SKM-1 (cell line): ENCODE measurements around the gene STOX2.

Experiments used
- DNase-seq: peaks from one replicate; lab custom pipeline; 2025; ENCODE audit not compliant: unreplicated experiment; lab: John Stamatoyannopoulos, UW

STOX2 gene

DNA sequence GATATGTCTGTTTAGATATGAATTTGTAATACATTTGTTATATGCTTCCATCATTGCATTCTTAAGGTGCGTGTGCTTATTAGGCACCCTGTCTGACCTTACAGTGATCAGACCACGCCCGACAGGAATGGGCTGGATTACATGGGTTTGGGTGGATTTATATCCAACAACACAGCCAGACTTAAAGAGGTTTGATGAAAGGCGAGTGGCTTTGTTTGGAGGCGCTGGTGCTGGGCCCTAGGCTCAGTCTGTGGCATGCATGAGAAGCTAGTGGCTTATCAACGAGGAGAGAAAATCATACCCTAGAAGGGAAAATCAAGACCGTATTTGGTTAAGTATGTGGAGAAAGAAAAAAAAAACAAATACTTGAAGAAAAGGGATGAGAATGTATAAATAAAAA is 80.7 kb downstream of the STOX2 start:
- DNase-seq, result no peak

DNA sequence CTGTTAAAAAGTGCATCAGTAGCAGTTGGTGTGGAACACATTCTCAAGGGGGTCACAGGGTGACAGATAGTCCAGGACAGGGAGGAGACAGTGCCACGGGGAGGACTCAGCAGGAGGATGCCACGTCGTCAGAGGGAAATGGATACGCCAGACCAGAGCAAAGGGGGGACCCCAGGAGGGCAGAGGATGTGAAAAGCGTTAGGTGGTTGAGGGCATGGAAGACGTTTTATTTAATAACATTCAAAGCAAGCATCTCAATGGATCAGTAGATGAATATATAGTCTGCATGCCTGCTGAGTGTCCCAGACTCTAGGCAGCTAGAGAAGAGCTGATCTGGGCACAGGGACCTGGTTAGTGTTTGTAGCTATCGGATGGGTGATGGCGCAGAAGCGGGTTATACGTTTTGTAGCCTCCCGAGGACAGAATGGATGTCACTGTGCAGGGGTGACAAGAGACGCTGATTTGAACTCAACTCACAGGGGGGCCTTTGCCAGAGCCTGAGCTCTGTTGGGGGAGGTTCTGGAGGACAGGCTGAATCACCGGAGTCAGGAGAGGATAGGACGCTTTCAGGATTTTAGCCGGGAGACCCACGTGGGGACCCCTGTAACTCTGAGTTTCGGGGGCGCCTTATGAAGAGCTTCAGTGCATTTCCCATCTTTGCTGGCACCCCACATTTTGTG is 81.3 kb downstream of the STOX2 start:
- DNase-seq, result no peak

- no peak for DNase-seq
These were observed 82.2 kb downstream of the STOX2 start for GRCh38 chr4:183986971-183987946.

DNA sequence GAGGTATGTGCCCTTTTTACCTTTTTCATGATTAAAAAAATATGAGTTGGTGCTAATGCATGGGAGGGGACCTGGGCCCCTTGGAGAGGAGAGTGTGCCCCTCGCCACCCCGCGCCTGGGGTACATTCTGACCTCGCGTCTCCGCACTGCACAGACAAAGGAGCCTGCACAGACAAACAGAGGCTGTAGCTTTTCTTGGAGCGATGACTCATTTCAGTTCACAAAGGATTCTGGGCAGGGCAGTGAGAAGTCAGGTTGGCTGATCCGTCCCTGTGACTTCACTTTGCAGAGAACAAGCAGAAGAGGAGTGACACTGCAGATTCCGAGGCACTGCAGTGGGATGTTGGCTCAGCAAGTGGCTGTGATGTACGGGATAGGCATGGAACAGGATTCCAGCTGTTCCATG is 82.9 kb downstream of the STOX2 start:
- peak; percentile 71 for DNase-seq

GRCh38 chr4:183988874-183989273 is 83.8 kb downstream of the STOX2 start:
- no peak for DNase-seq

GRCh38 chr4:183989461-183989860 is 84.4 kb downstream of the STOX2 start:
- DNase-seq, result peak; percentile 61

GRCh38 chr4:183989931-183990330 is 84.8 kb downstream of the STOX2 start:
- DNase-seq, result no peak

GRCh38 chr4:183993676-183994075 is 88.6 kb downstream of the STOX2 start:
- DNase-seq, result no peak

DNA sequence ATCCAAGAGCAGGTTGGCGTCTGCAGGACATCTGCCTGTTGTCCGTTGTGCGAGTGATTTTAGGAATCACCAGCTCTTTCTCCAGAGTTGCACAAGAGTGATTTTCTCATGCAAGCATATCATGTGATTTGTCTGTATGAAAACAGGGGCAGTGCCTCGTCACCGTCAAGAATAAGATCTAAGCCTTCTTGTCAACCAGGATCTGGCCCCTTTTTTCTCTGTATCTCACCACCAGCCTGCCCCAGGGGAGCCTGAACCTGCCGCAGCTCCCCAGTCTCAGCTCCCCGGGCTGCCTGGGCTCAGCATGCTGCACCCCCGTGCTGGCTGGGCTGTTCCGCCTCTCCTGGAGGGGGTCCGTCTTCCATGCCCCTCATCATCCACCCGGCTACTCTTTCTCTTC is 90.5 kb downstream of the STOX2 start:
- no peak for DNase-seq

- DNase-seq, result no peak
These were observed 91.8 kb downstream of the STOX2 start for GRCh38 chr4:183996868-183997267.

- DNase-seq, result no peak
These were observed 94.3 kb downstream of the STOX2 start for GRCh38 chr4:183999435-183999834.

DNA sequence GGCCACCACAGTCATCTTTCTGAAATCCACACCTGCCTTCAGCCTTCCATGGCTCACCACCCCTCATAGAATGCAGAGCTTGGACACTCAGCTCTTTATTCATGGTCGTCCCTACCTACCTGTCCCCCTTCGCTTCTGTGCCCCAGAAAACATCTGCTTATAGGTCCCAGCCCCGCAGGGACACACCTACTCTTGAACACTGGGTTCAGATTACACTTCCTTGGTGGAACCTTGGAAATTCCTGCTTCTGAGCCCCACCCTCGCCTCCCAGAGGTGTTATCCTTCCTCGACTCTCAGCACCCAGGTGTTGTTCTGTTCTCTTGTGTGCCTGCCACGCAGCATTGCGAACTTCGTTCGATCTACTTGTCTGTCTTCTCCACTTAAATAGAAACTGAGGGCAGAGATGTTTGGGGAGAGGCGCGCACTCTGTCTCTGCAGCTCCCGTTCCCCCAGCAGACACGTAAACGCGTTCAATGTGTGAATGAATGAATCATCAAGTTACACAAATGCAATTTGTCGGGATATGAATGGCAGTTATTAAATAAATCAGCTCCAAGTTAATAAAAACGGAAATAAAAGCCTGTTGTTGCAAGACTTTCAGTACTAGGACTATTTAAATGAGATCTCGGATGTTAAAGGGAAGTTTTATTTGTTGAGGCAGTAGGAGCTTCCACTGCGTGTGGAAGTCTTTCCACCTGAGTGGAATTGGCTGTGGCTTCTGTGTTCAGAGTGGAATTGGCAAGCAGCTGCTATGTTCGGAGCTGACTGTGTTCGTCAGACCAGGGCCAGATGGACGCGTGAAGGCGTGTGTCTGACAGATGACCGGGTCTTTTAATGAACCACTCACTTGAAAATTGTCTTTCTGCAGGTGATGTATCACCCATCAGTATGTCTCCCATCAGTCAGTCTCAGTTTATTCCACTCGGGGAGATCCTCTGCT is 95.6 kb downstream of the STOX2 start:
- DNase-seq, result no peak

GRCh38 chr4:184003433-184003832 is 98.3 kb downstream of the STOX2 start:
- no peak for DNase-seq

GRCh38 chr4:184007891-184008290 is 102.8 kb downstream of the STOX2 start:
- DNase-seq, result no peak

DNA sequence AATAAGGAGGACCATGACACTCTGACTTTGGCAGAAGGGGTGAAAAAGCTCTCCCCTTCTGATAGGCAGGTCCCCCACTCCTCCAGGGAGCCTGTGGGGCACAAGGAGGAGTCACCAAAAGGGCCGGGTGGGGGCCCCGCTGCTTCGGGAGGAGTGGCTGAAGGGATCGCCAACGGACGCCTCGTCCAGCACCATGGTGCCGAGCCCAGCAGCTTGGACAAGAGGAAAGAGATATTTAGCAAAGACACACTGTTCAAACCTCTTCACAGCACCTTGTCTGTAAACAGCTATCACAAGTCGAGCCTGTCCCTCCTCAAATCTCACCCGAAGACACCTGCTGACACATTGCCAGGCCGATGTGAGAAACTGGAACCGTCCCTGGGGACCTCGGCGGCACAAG is 105.6 kb downstream of the STOX2 start:
- no peak for DNase-seq

GRCh38 chr4:184011826-184012380 is 106.8 kb downstream of the STOX2 start:
- DNase-seq, result peak; percentile 64

DNA sequence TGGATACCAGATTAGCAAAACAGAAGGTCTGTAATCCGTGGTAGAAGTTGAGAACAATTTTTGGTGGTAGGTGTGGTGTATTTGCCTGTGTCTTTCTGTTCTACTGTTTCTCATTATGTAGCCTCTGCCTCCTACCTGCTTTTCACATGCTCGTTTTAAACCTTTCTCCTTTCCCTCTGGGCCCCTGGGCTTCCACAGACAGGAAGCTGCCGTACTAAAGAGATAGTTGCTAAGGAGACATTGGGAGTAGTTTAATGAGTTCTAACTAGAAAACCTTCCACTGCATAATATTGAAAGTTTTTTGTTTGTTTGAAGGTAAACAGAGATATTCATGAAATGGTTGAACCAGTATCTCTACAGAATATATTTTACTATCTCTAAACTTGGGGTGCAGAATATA is 107.8 kb downstream of the STOX2 start:
- no peak for DNase-seq

DNA sequence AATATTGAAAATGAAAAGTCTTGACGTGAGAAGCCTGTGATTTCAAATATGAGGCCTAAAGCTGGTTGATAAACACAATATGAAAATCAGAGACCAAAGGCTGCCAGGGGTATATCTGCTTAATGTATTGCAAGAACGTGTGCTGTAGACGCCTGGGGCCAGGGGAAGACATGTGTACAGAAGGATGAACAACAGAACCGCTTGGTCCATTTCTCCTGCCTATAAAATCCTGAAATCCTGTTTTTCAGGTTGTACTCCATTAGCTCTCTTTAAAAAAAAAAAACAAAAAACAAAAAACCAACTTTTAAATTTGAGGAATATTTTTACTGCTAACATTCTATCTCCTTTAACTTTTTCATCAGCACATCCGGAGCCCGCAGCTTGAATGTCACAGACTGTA is 109.2 kb downstream of the STOX2 start:
- DNase-seq, result no peak

DNA sequence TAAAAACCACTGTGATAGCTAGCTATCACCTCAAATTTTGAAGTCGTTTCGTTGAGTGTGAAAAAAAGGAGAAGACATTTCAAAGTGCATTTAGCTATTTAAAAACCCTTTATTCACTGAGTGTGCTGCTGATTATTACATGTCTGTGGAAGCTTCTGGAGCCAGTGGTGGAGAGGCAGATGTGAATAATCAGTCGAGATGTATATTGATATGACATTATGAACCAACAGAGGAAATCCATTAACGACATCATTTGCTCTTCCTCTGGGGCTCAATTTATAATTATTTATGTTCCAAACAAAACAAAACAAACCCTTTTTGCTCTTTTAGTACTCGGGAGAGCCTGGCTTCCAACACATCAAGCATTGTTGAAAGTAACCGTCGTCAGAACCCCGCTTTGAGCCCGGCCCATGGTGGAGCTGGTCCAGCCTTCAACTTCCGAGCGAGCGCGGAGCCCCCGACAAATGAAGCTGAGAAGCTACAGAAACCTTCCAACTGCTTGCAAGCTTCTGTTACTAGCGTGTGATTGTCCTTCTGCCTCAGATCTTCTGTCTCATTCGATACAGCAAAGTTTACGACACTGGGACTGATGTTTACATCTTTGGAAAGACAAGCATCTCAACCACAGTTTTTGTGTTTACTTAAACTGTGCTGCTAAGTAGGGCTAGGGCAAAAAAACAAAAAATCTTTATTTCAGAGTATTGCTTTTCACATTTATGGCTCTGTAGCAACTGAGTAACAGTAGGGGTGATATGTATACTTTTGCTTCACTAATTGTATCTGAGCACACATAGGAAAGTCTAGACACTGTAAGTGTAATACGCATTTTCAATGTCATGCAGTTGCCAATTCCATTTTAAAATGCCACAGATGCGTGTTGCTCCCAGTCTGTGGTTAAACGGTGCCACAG is 111.9 kb downstream of the STOX2 start:
- DNase-seq, result no peak

DNA sequence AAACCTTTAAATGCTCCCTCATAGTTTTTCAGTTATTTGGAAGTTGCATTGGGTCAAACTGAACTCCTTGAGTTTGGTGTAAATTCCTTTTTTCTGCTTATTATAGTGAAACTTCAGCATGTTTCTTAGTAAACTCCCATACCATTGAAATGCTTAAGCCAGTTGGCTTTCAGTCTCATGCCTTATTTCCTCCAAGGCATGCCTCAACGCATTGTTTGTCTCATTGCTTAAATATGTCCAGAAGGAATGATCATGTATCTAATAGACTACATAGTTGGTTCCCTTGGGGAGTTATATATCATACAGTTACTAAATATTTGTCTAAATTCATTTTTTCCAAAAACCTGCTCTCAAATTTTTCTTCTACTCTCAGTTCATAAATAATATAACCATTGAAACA is 114.0 kb downstream of the STOX2 start:
- DNase-seq, result no peak
